Measurements from ENCODE around the gene RHOT1.

DNA sequence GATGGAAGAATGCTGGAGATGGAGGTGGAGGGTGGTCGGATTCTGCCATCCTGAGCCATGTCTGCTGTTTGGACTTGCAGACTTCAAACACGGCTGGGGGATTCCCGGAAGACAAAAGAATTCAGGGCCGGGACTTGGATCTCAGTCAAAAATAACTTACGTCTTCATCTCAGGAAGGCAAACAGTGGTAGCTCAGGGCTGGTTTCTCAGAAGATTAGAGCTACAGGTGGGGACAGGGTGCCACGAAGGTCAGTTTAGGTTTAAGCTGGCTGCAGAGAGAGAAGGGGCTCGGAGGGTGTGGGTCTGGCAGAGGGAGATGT lies 119.1 kb downstream of the RHOT1 start:
- TF ChIP-seq, protein P1, sequence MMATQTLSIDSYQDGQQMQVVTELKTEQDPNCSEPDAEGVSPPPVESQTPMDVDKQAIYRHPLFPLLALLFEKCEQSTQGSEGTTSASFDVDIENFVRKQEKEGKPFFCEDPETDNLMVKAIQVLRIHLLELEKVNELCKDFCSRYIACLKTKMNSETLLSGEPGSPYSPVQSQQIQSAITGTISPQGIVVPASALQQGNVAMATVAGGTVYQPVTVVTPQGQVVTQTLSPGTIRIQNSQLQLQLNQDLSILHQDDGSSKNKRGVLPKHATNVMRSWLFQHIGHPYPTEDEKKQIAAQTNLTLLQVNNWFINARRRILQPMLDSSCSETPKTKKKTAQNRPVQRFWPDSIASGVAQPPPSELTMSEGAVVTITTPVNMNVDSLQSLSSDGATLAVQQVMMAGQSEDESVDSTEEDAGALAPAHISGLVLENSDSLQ (IDR thresholded peaks at IDR 0.05): no peak
- TF ChIP-seq SUZ12 (IDR thresholded peaks at IDR 0.05) (no peak), ELF4 (IDR thresholded peaks at IDR 0.05) (no peak), BHLHE40 (IDR thresholded peaks at IDR 0.05; ENCODE audit: borderline replicate concordance) (no peak)
